ENCODE results near the gene PNLIPRP2. TPM values are rescaled to one million over a fixed set of nuclear protein-coding genes. Genes with fewer than 3 reads are reported as not detected.

The PNLIPRP2 gene
- total RNA-seq, 1 donor from 2014 or later, result not detected

DNA sequence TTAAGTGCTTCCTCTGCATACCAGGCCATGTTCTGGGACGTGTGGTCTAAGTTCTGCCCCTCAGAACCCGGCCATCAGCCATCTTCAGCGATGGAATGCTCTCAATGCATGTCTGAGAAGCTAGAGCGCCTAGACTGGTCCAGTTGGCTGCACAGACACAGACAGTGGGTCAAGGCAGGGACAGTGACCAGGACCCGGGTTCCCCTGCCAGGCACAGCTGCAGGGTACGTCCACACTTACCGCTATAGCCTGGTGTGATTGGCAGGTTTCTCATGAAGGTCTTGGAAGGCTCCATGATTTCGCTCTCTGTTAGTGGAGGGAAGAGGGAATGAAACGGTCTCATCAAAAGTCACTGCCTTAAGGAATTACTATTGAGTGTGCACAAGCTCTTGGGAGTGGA is 47.3 kb downstream of the PNLIPRP2 start:
- Histone ChIP-seq H3K4me3 (ENCODE audit: insufficient read depth, low read depth, low read length) (no peak overlapping the region), H3K4me1 (ENCODE audit: insufficient read depth, low read length) (peaks cover 6% of the 10 kb centered on the region), H3K79me2 (ENCODE audit: insufficient read depth, low read length) (no peaks in the 10 kb centered on the region), H3K9me3 (ENCODE audit: insufficient read depth, low read depth, low read length) (no peaks in the 10 kb centered on the region), H3K4me2 (ENCODE audit: low read length) (no peak overlapping the region), H3K27ac (ENCODE audit: low read depth, low read length) (no peak overlapping the region), H3K27me3 (ENCODE audit: insufficient read depth, low read length) (no peaks in the 10 kb centered on the region), H2AFZ (ENCODE audit: low read depth, low read length) (no peak overlapping the region), H4K20me1 (ENCODE audit: insufficient read depth, low read length) (no peaks in the 10 kb centered on the region), H3K36me3 (ENCODE audit: insufficient read depth, low read length) (peaks cover 4% of the 10 kb centered on the region), H3K9ac (ENCODE audit: low read length) (no peak overlapping the region)
- H3K27me3 Mint-ChIP-seq (ENCODE audit: low read depth, unreplicated experiment), result peaks cover 4% of the 10 kb centered on the region
- no peak for FAIRE-seq
- peaks cover 7% of the 10 kb centered on the region for H3K9me3 Mint-ChIP-seq (ENCODE audit: unreplicated experiment)
- H3K4me3 Mint-ChIP-seq (ENCODE audit: unreplicated experiment), result no peak overlapping the region
- no peak overlapping the region for H3K27ac Mint-ChIP-seq (ENCODE audit: unreplicated experiment)
- DNase-seq (ENCODE audit: low read depth), result no peak
- TF ChIP-seq, protein P1, sequence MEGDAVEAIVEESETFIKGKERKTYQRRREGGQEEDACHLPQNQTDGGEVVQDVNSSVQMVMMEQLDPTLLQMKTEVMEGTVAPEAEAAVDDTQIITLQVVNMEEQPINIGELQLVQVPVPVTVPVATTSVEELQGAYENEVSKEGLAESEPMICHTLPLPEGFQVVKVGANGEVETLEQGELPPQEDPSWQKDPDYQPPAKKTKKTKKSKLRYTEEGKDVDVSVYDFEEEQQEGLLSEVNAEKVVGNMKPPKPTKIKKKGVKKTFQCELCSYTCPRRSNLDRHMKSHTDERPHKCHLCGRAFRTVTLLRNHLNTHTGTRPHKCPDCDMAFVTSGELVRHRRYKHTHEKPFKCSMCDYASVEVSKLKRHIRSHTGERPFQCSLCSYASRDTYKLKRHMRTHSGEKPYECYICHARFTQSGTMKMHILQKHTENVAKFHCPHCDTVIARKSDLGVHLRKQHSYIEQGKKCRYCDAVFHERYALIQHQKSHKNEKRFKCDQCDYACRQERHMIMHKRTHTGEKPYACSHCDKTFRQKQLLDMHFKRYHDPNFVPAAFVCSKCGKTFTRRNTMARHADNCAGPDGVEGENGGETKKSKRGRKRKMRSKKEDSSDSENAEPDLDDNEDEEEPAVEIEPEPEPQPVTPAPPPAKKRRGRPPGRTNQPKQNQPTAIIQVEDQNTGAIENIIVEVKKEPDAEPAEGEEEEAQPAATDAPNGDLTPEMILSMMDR (IDR thresholded peaks at IDR 0.05; ENCODE audit: insufficient read depth, low read depth, low read length), result no peak
- no peak for TF ChIP-seq EZH2 (IDR thresholded peaks at IDR 0.05; ENCODE audit: insufficient read depth, low read length)
- peaks cover 10% of the 10 kb centered on the region for H3K4me1 Mint-ChIP-seq (ENCODE audit: low read depth, unreplicated experiment)
- H3K36me3 Mint-ChIP-seq (ENCODE audit: low read depth, unreplicated experiment), result peaks cover 2% of the 10 kb centered on the region

DNA sequence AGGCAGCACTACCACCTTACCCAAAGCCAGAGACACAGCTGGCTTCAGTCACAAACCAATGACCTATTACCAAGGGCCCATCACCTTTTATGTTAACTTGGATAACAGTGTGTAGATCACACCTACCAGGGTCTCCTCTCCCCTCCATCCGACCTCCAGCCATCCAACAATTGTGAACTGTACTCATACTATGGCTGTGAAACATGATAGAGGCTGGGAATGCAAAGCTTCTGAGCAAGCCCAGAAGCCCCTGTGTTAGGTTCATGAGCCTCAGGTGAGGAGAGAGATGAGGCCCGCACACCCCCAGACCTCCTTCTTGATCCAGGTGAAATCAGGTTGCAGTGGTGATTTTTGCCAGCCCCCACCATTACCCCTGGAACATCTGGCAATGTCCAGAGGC is 47.7 kb downstream of the PNLIPRP2 start:
- H3K36me3 ChIP-seq (ENCODE audit: insufficient read depth, low read length), result peaks cover 4% of the 10 kb centered on the region
- H3K9me3 ChIP-seq (ENCODE audit: insufficient read depth, low read depth, low read length), result no peaks in the 10 kb centered on the region
- Mint-ChIP-seq H3K4me3 (ENCODE audit: unreplicated experiment) (no peak overlapping the region), H3K9me3 (ENCODE audit: unreplicated experiment) (peaks cover 7% of the 10 kb centered on the region), H3K27me3 (ENCODE audit: low read depth, unreplicated experiment) (peaks cover 4% of the 10 kb centered on the region), H3K36me3 (ENCODE audit: low read depth, unreplicated experiment) (peaks cover 2% of the 10 kb centered on the region), H3K4me1 (ENCODE audit: low read depth, unreplicated experiment) (peaks cover 10% of the 10 kb centered on the region), H3K27ac (ENCODE audit: unreplicated experiment) (no peak overlapping the region)
- FAIRE-seq, result no peak
- H3K79me2 ChIP-seq (ENCODE audit: insufficient read depth, low read length), result no peaks in the 10 kb centered on the region
- no peak for DNase-seq (ENCODE audit: low read depth)
- no peak overlapping the region for H3K4me3 ChIP-seq (ENCODE audit: insufficient read depth, low read depth, low read length)
- no peak overlapping the region for H2AFZ ChIP-seq (ENCODE audit: low read depth, low read length)
- H3K4me1 ChIP-seq (ENCODE audit: insufficient read depth, low read length), result peaks cover 6% of the 10 kb centered on the region
- no peaks in the 10 kb centered on the region for H3K27me3 ChIP-seq (ENCODE audit: insufficient read depth, low read length)
- TF ChIP-seq, protein P1 (IDR thresholded peaks at IDR 0.05; ENCODE audit: insufficient read depth, low read depth, low read length), result no peak
- no peak for TF ChIP-seq EZH2 (IDR thresholded peaks at IDR 0.05; ENCODE audit: insufficient read depth, low read length)
- no peak overlapping the region for H3K9ac ChIP-seq (ENCODE audit: low read length)
- no peak overlapping the region for H3K4me2 ChIP-seq (ENCODE audit: low read length)
- no peaks in the 10 kb centered on the region for H4K20me1 ChIP-seq (ENCODE audit: insufficient read depth, low read length)
- H3K27ac ChIP-seq (ENCODE audit: low read depth, low read length), result no peak overlapping the region

DNA sequence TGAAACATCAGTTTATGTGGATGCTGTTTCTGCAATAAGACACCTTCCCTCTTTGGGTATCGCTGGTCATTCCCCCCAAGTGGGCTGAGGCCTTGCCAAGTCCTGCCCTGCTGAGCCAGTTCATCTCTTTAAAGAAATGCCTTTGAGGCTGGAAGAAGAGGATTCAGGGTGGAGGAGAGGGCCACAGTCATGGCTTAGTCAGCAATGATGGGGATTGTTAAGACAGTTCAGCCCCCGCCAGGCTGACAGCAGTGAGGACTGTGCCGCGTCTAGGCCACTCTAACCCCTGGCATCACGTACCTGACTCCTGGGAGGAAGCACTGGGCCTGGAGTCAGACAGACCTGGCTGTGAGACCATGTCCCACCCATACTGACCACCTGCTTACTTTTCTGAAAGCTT is 48.3 kb downstream of the PNLIPRP2 start:
- Histone ChIP-seq H3K4me3 (ENCODE audit: insufficient read depth, low read depth, low read length) (no peak overlapping the region), H3K4me1 (ENCODE audit: insufficient read depth, low read length) (peaks cover 6% of the 10 kb centered on the region), H3K27ac (ENCODE audit: low read depth, low read length) (no peak overlapping the region), H2AFZ (ENCODE audit: low read depth, low read length) (no peak overlapping the region), H4K20me1 (ENCODE audit: insufficient read depth, low read length) (no peaks in the 10 kb centered on the region), H3K9me3 (ENCODE audit: insufficient read depth, low read depth, low read length) (no peaks in the 10 kb centered on the region), H3K9ac (ENCODE audit: low read length) (no peak overlapping the region), H3K79me2 (ENCODE audit: insufficient read depth, low read length) (no peaks in the 10 kb centered on the region), H3K27me3 (ENCODE audit: insufficient read depth, low read length) (no peaks in the 10 kb centered on the region), H3K36me3 (ENCODE audit: insufficient read depth, low read length) (peaks cover 4% of the 10 kb centered on the region), H3K4me2 (ENCODE audit: low read length) (no peak overlapping the region)
- Mint-ChIP-seq H3K27me3 (ENCODE audit: low read depth, unreplicated experiment) (peaks cover 4% of the 10 kb centered on the region), H3K4me3 (ENCODE audit: unreplicated experiment) (peak overlapping the region; percentile 31), H3K9me3 (ENCODE audit: unreplicated experiment) (peaks cover 7% of the 10 kb centered on the region), H3K27ac (ENCODE audit: unreplicated experiment) (no peak overlapping the region), H3K4me1 (ENCODE audit: low read depth, unreplicated experiment) (peaks cover 10% of the 10 kb centered on the region), H3K36me3 (ENCODE audit: low read depth, unreplicated experiment) (peaks cover 2% of the 10 kb centered on the region)
- DNase-seq (ENCODE audit: low read depth) (no peak), FAIRE-seq (no peak)
- TF ChIP-seq EZH2 (IDR thresholded peaks at IDR 0.05; ENCODE audit: insufficient read depth, low read length), result no peak
- TF ChIP-seq, protein P1 (IDR thresholded peaks at IDR 0.05; ENCODE audit: insufficient read depth, low read depth, low read length), result no peak
